ENCODE measurements around the gene N4BP2.

The N4BP2 gene

DNA sequence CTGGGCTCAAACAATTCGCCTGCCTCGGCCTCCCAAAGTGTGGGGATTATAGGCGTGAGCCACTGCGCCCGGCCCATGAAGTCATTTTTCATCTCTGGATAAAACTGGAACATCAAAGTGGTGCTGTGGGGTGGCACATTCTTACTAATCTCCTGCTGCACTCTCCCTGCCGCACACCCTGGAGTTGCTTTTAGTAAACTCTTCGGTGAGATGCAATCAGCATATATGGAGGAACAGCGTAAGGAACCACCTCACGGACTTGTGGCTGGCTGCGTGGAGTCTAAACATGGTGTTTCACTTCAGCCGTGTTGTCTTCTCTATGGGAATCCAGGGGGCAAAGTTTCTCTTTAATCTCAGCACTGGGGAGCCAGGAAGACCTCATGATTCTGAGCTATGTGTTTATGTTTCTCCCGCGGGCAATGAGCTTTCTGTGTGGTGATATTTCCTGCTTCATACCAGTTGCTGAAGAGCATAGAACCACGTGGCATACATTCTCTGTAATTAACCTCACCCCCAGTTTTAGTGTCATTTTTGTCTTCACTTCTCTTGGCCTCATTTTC is 138.0 kb downstream of the N4BP2 start:
- no peak for DNase-seq

DNA sequence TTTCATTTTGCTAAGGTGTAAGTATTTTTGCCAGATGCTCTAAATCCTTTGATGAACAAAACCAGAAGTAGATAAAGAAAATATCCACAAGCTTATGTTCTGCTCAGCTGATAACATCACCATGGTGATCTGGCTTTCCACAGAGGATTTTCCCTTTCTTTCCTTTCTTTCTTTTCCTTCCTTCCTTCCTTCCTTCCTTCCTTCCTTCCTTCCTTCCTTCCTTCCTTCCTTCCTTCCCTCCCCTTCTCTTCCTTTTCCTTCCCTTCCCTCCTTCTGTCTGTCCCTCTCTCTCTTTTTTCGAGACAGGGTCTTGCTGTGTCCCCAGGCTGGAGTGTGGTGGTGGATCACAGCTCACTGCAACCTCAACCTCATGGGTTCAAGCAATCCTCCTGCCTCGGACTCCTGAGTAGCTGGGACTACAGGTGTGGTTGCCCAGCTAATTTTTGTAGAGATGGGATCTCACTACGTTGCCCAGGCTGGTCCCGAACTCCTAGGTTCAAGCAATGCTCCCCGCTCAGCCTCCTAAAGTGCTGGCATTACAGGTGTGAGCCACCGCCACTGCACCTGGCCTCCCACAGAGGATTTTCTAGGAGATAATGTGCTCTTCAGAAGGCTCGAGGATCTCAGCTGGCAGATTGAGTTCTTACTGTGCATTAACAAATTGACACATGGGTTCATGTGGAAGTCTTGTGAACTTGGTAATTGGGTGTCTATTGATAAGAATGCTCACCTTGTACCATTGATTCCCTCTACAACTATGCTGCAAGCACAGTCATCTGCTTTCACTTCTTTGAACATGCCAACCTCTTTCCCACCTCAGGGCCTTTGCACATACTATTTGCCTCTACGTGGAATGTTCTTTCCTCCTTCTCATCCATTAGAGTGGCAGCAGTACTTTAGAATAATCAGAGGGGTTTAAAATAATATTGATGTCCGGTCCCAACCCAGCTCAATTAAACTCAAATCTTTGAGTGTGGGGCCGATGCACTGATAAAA is 138.8 kb downstream of the N4BP2 start:
- no peak for DNase-seq

GRCh38 chr4:40196272-40196671 is 139.6 kb downstream of the N4BP2 start:
- no peak for DNase-seq

GRCh38 chr4:40196724-40197281 is 140.2 kb downstream of the N4BP2 start, which contains the start of gene RHOH:
RHOH (plus strand) TSS chr4:40197031; CDS start chr4:40243387, 46,356 bp downstream.
- no peak for DNase-seq

DNA sequence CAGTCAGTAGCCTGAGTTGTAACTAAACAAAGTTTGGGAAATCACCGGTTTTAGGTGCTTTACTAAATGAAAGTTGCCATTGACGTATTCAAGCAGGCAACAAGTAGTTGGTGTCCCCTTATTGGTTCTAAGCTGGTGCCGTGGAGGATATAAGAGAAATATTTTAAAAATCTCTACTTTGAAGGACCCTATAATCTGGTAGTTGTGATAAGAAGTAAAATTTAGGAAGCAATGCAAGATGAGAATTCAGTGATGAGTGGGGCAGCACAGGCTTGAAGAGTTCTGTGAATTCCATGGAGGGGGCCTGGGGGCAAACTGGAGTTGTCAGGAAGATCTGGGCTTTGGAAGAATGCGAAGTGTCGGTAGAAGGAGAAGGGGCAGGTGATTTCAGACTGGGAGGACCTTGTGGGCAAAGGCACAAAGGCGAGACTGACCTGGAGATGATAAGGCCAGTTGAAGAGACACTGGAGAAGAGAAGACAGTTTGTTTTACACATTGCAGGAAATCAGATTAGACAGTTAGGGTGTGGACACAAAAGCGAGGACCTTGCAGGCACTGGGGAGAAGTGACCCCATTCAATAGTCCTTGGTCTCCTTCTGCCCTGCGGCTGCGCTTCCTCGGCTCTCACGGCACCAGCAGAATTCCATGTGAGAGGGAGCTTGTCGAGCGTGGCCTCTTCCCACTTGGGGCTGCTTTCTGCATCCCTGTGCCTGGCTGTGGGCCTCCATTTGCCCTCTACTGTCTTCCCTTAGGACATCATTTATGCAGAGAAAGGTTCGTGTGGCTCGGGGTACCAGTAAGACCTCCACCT is 141.4 kb downstream of the N4BP2 start:
- DNase-seq = no peak

- no peak for DNase-seq
Observed at GRCh38 chr4:40199179-40199670, 142.6 kb downstream of the N4BP2 start.

- no peak for DNase-seq
Observed at GRCh38 chr4:40199999-40200874, 143.6 kb downstream of the N4BP2 start.

DNA sequence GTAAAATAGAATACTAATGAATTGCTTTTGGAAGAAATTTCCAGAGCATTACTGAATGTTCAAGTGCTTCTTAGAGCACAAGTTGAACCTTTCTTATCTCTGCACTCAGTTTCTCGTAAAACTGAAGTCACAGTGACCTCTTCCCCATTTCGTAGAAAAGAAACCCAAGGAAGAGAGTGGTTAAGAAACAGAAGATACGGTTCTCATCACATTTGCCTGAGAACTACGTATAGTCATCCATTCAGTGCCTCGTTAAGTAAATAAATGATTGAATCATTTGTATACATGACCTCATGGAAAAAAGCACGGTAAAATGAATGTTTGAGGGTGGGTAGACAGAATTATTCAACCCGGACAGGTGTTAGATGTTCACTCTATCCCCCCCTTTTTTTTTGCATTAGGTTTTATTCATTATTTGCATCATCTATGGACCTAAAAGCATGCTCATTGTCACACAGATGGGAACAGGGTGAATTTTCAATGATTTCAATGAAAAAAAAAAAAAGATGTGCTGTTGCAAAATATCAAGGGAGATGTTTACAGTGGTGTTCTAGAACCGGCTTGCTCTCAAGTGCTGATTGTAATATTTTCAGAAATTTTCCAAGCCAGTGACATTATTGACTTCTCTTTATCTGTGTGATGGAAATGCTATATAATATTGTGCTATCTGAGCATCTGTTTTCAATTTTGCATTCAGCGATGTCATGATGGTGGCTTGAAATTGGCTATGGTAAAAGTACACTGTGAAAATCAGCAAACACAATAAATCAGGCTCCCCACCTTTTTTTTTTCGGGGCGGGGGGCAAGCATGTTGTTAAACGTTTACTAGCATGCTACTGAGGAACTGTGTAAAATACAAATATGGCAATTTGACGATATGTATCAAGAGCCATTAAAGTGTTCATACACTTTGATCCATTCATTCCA is 144.5 kb downstream of the N4BP2 start:
- DNase-seq = no peak

DNA sequence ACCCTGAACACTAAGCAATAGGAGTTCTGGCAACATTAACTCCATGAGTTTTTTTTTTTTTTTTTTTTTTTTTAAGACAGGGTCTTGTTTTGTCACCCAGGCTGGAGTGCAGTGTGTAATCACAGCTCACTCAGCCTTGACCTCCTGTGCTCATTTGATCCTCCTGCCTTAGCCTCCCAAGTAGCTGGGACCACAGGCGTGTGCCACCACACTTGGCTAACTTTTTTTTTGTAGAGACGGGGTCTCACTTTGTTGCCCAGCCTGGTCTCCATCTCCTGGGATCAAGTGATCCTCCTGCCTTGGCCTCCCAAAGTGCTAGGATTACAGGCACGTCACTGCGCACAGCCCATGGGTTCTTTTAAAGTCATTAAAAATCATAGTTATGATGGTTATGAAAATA is 145.2 kb downstream of the N4BP2 start:
- DNase-seq = no peak

GRCh38 chr4:40202474-40202873 is 145.8 kb downstream of the N4BP2 start:
- DNase-seq = no peak

DNA sequence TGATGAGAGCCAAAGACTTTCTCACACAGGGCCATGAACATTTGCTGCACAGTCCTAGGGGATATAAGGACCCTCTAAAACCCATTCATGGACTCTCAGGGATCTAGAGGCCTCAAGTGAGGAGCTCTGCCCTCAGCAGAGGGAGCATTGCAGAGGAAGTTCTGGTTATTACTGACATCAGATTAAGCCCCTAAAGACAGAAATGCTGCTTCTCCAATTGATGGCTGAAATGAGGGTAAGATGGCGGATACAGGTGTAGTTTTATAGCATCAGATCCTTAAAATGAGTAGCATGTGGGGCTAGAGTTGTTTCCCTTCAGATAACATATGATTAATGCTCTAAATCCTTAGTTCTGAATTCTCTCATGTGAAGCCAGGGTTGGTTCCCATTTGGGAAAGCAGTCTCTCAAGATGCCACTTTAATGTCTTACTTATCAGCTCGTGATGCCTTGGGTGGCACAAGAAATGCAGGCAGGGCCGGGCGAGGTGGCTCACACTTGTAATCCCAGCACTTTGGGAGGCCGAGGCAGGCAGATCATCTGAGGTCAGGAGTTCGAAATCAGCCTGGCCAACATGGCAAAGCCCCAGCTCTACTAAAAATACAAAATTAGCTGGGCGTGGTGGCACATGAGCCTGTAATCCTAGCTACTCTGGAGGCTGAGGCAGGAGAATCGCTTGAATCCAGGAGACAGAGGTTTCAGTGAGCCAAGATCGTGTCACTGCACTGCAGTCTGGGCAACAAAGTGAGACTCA is 148.0 kb downstream of the N4BP2 start:
- DNase-seq = no peak

GRCh38 chr4:40205259-40206198 is 148.9 kb downstream of the N4BP2 start:
- DNase-seq = no peak

GRCh38 chr4:40206426-40206825 is 149.8 kb downstream of the N4BP2 start:
- no peak for DNase-seq
